Endometrium (tissue), 2 donors: ENCODE measurements around the gene B4GALNT2.
"Not testable (repeated sequence)": the region's sequence is repeated elsewhere in the genome, so short reads cannot be mapped to it uniquely, and the experiment has no call there.

Experiments
- FAIRE-seq: peaks from 2 replicates; lab custom pipeline; 2012; peaks lifted over from hg19 to GRCh38; lab: Jason Lieb, UNC
- donor health status: control.
- donor health status: control.

Gene B4GALNT2

GRCh38 chr17:49180998-49181635 lies 48.5 kb downstream of the B4GALNT2 start:
- no peak for FAIRE-seq

GRCh38 chr17:49183341-49183740 lies 50.8 kb downstream of the B4GALNT2 start:
- no peak for FAIRE-seq

- FAIRE-seq, result no peak
Observed at GRCh38 chr17:49183801-49184200, 51.2 kb downstream of the B4GALNT2 start.

GRCh38 chr17:49184522-49184921 lies 52.0 kb downstream of the B4GALNT2 start:
- not testable (repeated sequence) for FAIRE-seq

- not testable (repeated sequence) for FAIRE-seq
Observed at GRCh38 chr17:49185381-49185780, 52.8 kb downstream of the B4GALNT2 start.

GRCh38 chr17:49187301-49187700 lies 54.7 kb downstream of the B4GALNT2 start:
- no peak for FAIRE-seq

GRCh38 chr17:49190932-49191331 lies 58.4 kb downstream of the B4GALNT2 start:
- FAIRE-seq, result no peak

- no peak for FAIRE-seq
Observed at GRCh38 chr17:49191409-49191916, 58.9 kb downstream of the B4GALNT2 start.

- no peak for FAIRE-seq
Observed at GRCh38 chr17:49191917-49192741, 59.6 kb downstream of the B4GALNT2 start.

- FAIRE-seq, result no peak
Observed at GRCh38 chr17:49193513-49194296, 61.1 kb downstream of the B4GALNT2 start.

- no peak for FAIRE-seq
Observed at GRCh38 chr17:49194297-49194607, 61.7 kb downstream of the B4GALNT2 start.

- FAIRE-seq, result no peak
Observed at GRCh38 chr17:49195751-49196150, 63.2 kb downstream of the B4GALNT2 start.

- no peak for FAIRE-seq
Observed at GRCh38 chr17:49196520-49196919, 64.0 kb downstream of the B4GALNT2 start.

GRCh38 chr17:49197346-49197998 lies 64.9 kb downstream of the B4GALNT2 start:
- FAIRE-seq, result no peak

- no peak for FAIRE-seq
Observed at GRCh38 chr17:49198211-49198610, 65.6 kb downstream of the B4GALNT2 start.

GRCh38 chr17:49200423-49201083 lies 68.0 kb downstream of the B4GALNT2 start:
- no peak for FAIRE-seq

- no peak for FAIRE-seq
Observed at GRCh38 chr17:49201481-49201927, 68.9 kb downstream of the B4GALNT2 start.

GRCh38 chr17:49203796-49204195 lies 71.2 kb downstream of the B4GALNT2 start:
- no peak for FAIRE-seq

- no peak for FAIRE-seq
Observed at GRCh38 chr17:49204516-49204915, 71.9 kb downstream of the B4GALNT2 start.

GRCh38 chr17:49209061-49209571 lies 76.5 kb downstream of the B4GALNT2 start:
- FAIRE-seq, result no peak
